GM23248 (cell line): ENCODE data around the gene RIPOR3. TPM values are rescaled to one million over a fixed set of nuclear protein-coding genes. Genes with fewer than 3 reads are reported as not detected.

Source experiments
- DNase-seq: peaks from one replicate; pipeline ENCODE4 v3.0.0-alpha.2; 2015
- H2AFZ ChIP-seq: fragments of 200-600 bp; sonication (generic); 2 replicates; pipeline ENCODE4 v1.6.1; 2016; ENCODE audit warnings: antibody characterized with exemption
- H3F3A ChIP-seq: fragments of 200-600 bp; sonication (generic); 2 replicates; pipeline ENCODE4 v1.6.1; 2016; ENCODE audit warnings: mild to moderate bottlenecking, antibody characterized with exemption, mixed run types; ENCODE audit not compliant: insufficient read depth
- H3K27ac ChIP-seq: fragments of 200-600 bp; sonication (generic); 2 replicates; pipeline ENCODE4 v1.5.1; 2016; ENCODE audit warnings: mild to moderate bottlenecking
- H3K27me3 ChIP-seq: fragments of 200-600 bp; sonication (generic); replicated peaks from 2 replicates; pipeline ENCODE4 v1.6.1; 2016; ENCODE audit warnings: mild to moderate bottlenecking; ENCODE audit not compliant: insufficient read depth
- H3K36me3 ChIP-seq: fragments of 200-600 bp; sonication (generic); 2 replicates; pipeline ENCODE4 v1.6.1; 2016; ENCODE audit warnings: low read depth, mild to moderate bottlenecking
- H3K4me1 ChIP-seq: fragments of 200-600 bp; sonication (generic); 2 replicates; pipeline ENCODE4 v1.6.1; 2016; ENCODE audit warnings: mild to moderate bottlenecking; ENCODE audit not compliant: insufficient read depth
- H3K4me2 ChIP-seq: fragments of 200-600 bp; sonication (generic); one replicate; pipeline ENCODE4 v1.6.1; 2016; ENCODE audit warnings: mild to moderate bottlenecking; ENCODE audit not compliant: unreplicated experiment
- H3K4me3 ChIP-seq: fragments of 200-600 bp; sonication (generic); 2 replicates; pipeline ENCODE4 v1.5.1; 2016; ENCODE audit warnings: mild to moderate bottlenecking
- H3K79me2 ChIP-seq: fragments of 200-600 bp; sonication (generic); 2 replicates; pipeline ENCODE4 v1.6.1; 2016; ENCODE audit warnings: mild to moderate bottlenecking; ENCODE audit not compliant: insufficient read depth
- H3K9ac ChIP-seq: fragments of 200-600 bp; sonication (generic); 2 replicates; pipeline ENCODE4 v1.6.1; 2016; ENCODE audit warnings: mild to moderate bottlenecking
- H3K9me2 ChIP-seq: fragments of 200-600 bp; sonication (generic); 2 replicates; pipeline ENCODE4 v1.6.1; 2016; ENCODE audit warnings: mixed run types, mild to moderate bottlenecking, moderate library complexity; ENCODE audit not compliant: insufficient read depth
- H3K9me3 ChIP-seq: fragments of 200-600 bp; sonication (generic); one replicate; pipeline ENCODE4 v1.6.1; 2017; ENCODE audit warnings: low read depth
- H4K20me1 ChIP-seq: fragments of 200-600 bp; sonication (generic); 2 replicates; pipeline ENCODE4 v1.6.0; 2016; ENCODE audit not compliant: insufficient read depth
- EZH2 ChIP-seq: fragments of 200-600 bp; sonication (generic); IDR thresholded peaks from 2 replicates; pipeline ENCODE4 v1.6.1; 2018; ENCODE audit warnings: antibody characterized with exemption, mild to moderate bottlenecking; ENCODE audit not compliant: insufficient read depth, poor library complexity, severe bottlenecking
- EZH2phosphoT487 ChIP-seq: fragments of 200-600 bp; sonication (generic); IDR thresholded peaks from 2 replicates; pipeline ENCODE4 v1.6.1; 2018; ENCODE audit warnings: antibody characterized with exemption, moderate library complexity, mild to moderate bottlenecking, low read depth; ENCODE audit not compliant: insufficient read depth
- WGBS, 2 experiments: methylation state at CpG; one replicate each; pipeline ENCODE4 v1.1.6; 2015 to 2017; ENCODE audit warnings: low lambda C conversion rate in 2 of 2, low coverage in 1 of 2; ENCODE audit errors: missing lambda C conversion rate in 2 of 2; 5-methylcytosine and 5-hydroxymethylcytosine counted together
- in situ Hi-C: fragments of 300-500 bp; cut with MboI; formaldehyde crosslinking; loops from 2 replicates; pipeline ENCODE4 v1.15.0; 2020
- polyA plus RNA-seq: library from polyadenylated mRNA; unstranded; fragments of >200 nt; fragmentation: Nextera tagmentation; extraction: Ambion mirVana; gene quantifications from 2 replicates; pipeline ENCODE4 v1.2.1, GENCODE V29; 2016
- total RNA-seq: library from RNA; depleted of rRNA; stranded (reverse); fragments of >200 nt; shearing (Covaris generic); gene quantifications from 2 replicates; pipeline ENCODE4 v1.2.3, GENCODE V29; 2014

The RIPOR3 gene
- total and polyA plus RNA-seq, 2 experiments from 2014 or later, result 0.49 TPM; not detected in 1

GRCh38 chr20:50618537-50618936 lies 72.8 kb downstream of the RIPOR3 start:
- no peaks in the 10 kb centered on the region for H3K4me1 ChIP-seq
- no peaks in the 10 kb centered on the region for H3K27me3 ChIP-seq
- H3K9me2 ChIP-seq, result no peaks in the 10 kb centered on the region
- no peak overlapping the region for H3K9ac ChIP-seq
- H4K20me1 ChIP-seq, result no peaks in the 10 kb centered on the region
- no peak for DNase-seq
- no peak overlapping the region for H3K27ac ChIP-seq
- H3K9me3 ChIP-seq, result no peaks in the 10 kb centered on the region
- no peaks in the 10 kb centered on the region for H3F3A ChIP-seq
- no peaks in the 10 kb centered on the region for H3K36me3 ChIP-seq
- H3K4me2 ChIP-seq, result no peak overlapping the region
- no peak overlapping the region for H3K4me3 ChIP-seq
- no peaks in the 10 kb centered on the region for H3K79me2 ChIP-seq
- TF ChIP-seq EZH2phosphoT487, result no peak
- TF ChIP-seq EZH2, result no peak
- no peak overlapping the region for H2AFZ ChIP-seq
- WGBS, 2 experiments, result 94 to 100% methylated on average over 1 of the region's 1 CpG
- in situ Hi-C loops, result no loop called here

- in situ Hi-C loops, result no loop called here
- Histone ChIP-seq H3K9me2 (no peaks in the 10 kb centered on the region), H3K27me3 (no peaks in the 10 kb centered on the region), H3K36me3 (no peaks in the 10 kb centered on the region), H3K9ac (no peak overlapping the region), H3K9me3 (no peaks in the 10 kb centered on the region), H3K4me1 (no peaks in the 10 kb centered on the region), H4K20me1 (no peaks in the 10 kb centered on the region), H3F3A (no peaks in the 10 kb centered on the region), H3K4me2 (no peak overlapping the region), H3K4me3 (no peak overlapping the region), H2AFZ (no peak overlapping the region), H3K27ac (no peak overlapping the region), H3K79me2 (no peaks in the 10 kb centered on the region)
- 91% methylated on average over 5 of the region's 5 CpGs for WGBS, 2 experiments
- DNase-seq, result no peak
- TF ChIP-seq EZH2phosphoT487 (no peak), EZH2 (no peak)
Observed at GRCh38 chr20:50617022-50617421, 74.3 kb downstream of the RIPOR3 start.

GRCh38 chr20:50615407-50615806 lies 75.9 kb downstream of the RIPOR3 start:
- no peaks in the 10 kb centered on the region for H3K27me3 ChIP-seq
- no peak overlapping the region for H3K4me3 ChIP-seq
- TF ChIP-seq EZH2, result no peak
- no peak for TF ChIP-seq EZH2phosphoT487
- 0 out of 2 replicates have a peak, but pooled peaks cover 8% of the 10 kb centered on the region for H3K4me1 ChIP-seq
- no peaks in the 10 kb centered on the region for H3K9me3 ChIP-seq
- no peak overlapping the region for H3K9ac ChIP-seq
- H3K4me2 ChIP-seq, result no peak overlapping the region
- H3K9me2 ChIP-seq, result no peaks in the 10 kb centered on the region
- in situ Hi-C loops, result no loop called here
- no peak for DNase-seq
- H4K20me1 ChIP-seq, result no peaks in the 10 kb centered on the region
- H3K36me3 ChIP-seq, result no peaks in the 10 kb centered on the region
- WGBS, 2 experiments, result 84 to 85% methylated on average over 6 of the region's 6 CpGs
- H3F3A ChIP-seq, result no peaks in the 10 kb centered on the region
- H2AFZ ChIP-seq, result no peak overlapping the region
- no peak overlapping the region for H3K27ac ChIP-seq
- H3K79me2 ChIP-seq, result no peaks in the 10 kb centered on the region

GRCh38 chr20:50613438-50614169 lies 77.7 kb downstream of the RIPOR3 start:
- Histone ChIP-seq H4K20me1 (no peaks in the 10 kb centered on the region), H3K27me3 (no peaks in the 10 kb centered on the region), H3K36me3 (no peaks in the 10 kb centered on the region), H3K9ac (no peak overlapping the region), H3K9me3 (no peaks in the 10 kb centered on the region), H3K4me1 (0 out of 2 replicates have a peak, but pooled peaks cover 8% of the 10 kb centered on the region), H3K79me2 (no peaks in the 10 kb centered on the region), H3K27ac (no peak overlapping the region), H2AFZ (no peak overlapping the region), H3K4me3 (no peak overlapping the region), H3F3A (no peaks in the 10 kb centered on the region), H3K4me2 (no peak overlapping the region), H3K9me2 (no peaks in the 10 kb centered on the region)
- 93% methylated on average over 14 to 15 of the region's 15 CpGs for WGBS, 2 experiments
- TF ChIP-seq EZH2phosphoT487, result no peak
- no peak for TF ChIP-seq EZH2
- in situ Hi-C loops, result no loop called here
- no peak for DNase-seq
